Loucy (cell line): ENCODE data around the gene PCLO.

Source experiments
- H2AFZ ChIP-seq: fragments of 200-600 bp; sonication (generic); 2 replicates; pipeline ENCODE4 v1.6.0; 2016; ENCODE audit warnings: antibody characterized with exemption, mild to moderate bottlenecking, low read length, moderate library complexity
- H3F3A ChIP-seq: fragments of 200-600 bp; 2 replicates; pipeline ENCODE4 v1.6.0; 2016; ENCODE audit warnings: antibody characterized with exemption, low read depth, mild to moderate bottlenecking
- H3K27me3 ChIP-seq: fragments of 200-600 bp; sonication (generic); 2 replicates; pipeline ENCODE4 v1.6.1; 2014; ENCODE audit warnings: low read length, mild to moderate bottlenecking; ENCODE audit not compliant: insufficient read depth, poor library complexity, severe bottlenecking
- H3K36me3 ChIP-seq: fragments of 200-600 bp; sonication (generic); 2 replicates; pipeline ENCODE4 v1.6.1; 2016; ENCODE audit warnings: low read length; ENCODE audit not compliant: insufficient read depth
- H3K4me1 ChIP-seq: fragments of 200-600 bp; sonication (generic); 2 replicates; pipeline ENCODE4 v1.5.1; 2014; ENCODE audit warnings: low read length, mild to moderate bottlenecking; ENCODE audit not compliant: insufficient read depth, poor library complexity, severe bottlenecking
- H3K4me2 ChIP-seq: fragments of 200-600 bp; sonication (generic); 2 replicates; pipeline ENCODE4 v1.6.0; 2014; ENCODE audit warnings: antibody characterized with exemption, low read length, low read depth, mild to moderate bottlenecking; ENCODE audit not compliant: poor library complexity, severe bottlenecking
- H3K4me3 ChIP-seq: fragments of 200-600 bp; sonication (generic); 2 replicates; pipeline ENCODE4 v1.5.1; 2014; ENCODE audit warnings: low read length, mild to moderate bottlenecking, mixed read lengths; ENCODE audit not compliant: poor library complexity, severe bottlenecking
- H3K79me2 ChIP-seq: fragments of 200-600 bp; sonication (generic); 2 replicates; pipeline ENCODE4 v1.6.1; 2014; ENCODE audit warnings: low read length; ENCODE audit not compliant: insufficient read depth
- H3K9ac ChIP-seq: fragments of 200-600 bp; sonication (generic); 2 replicates; pipeline ENCODE4 v1.6.0; 2014; ENCODE audit warnings: mild to moderate bottlenecking, low read depth, low read length, moderate library complexity; ENCODE audit not compliant: poor library complexity, severe bottlenecking
- H3K9me2 ChIP-seq: fragments of 200-600 bp; sonication (generic); replicated peaks from 2 replicates; pipeline ENCODE4 v1.6.1; 2016; ENCODE audit warnings: low read depth, low read length, mixed read lengths
- H3K9me3 ChIP-seq: fragments of 200-600 bp; sonication (generic); 2 replicates; pipeline ENCODE4 v1.6.1; 2014; ENCODE audit warnings: mild to moderate bottlenecking, antibody characterized with exemption, low read length, low read depth; ENCODE audit not compliant: insufficient read depth
- H4K20me1 ChIP-seq: fragments of 200-600 bp; sonication (generic); 2 replicates; pipeline ENCODE4 v1.6.0; 2014; ENCODE audit warnings: antibody characterized with exemption, low read length, mild to moderate bottlenecking; ENCODE audit not compliant: insufficient read depth, poor library complexity, severe bottlenecking
- CTCF ChIP-seq: fragments of 200-600 bp; sonication (generic); conservative IDR thresholded peaks from 2 replicates; pipeline ENCODE4 v1.5.1; 2014; ENCODE audit warnings: mild to moderate bottlenecking, antibody characterized with exemption, low read length
- EZH2phosphoT487 ChIP-seq: fragments of 200-600 bp; IDR thresholded peaks from 2 replicates; pipeline ENCODE4 v1.6.1; 2018; ENCODE audit warnings: antibody characterized with exemption, mild to moderate bottlenecking, moderate library complexity, borderline replicate concordance

The PCLO gene

DNA sequence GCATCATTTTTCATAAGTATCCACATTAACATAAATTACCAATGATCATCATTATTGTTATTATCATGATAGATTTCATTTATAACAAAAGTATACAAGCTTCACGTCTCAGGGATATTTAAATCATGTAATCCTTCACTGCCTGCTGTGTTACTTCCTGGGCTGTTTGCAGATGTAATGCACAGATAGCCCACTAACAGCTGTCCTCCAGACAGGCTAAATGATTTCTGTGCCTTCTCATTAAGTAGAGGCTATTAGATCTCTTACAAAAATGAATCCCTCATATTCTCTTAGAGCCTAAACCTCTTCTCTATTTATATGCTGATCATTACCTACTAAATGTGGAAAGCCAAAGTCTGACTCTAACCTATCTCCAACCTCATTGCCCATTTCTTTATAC, 9.3 kb downstream of the PCLO start:
- Histone ChIP-seq H3K4me2 (no peak overlapping the region), H3K36me3 (no peaks in the 10 kb centered on the region), H3K9ac (no peak overlapping the region), H3K9me3 (no peaks in the 10 kb centered on the region), H3K4me1 (no peaks in the 10 kb centered on the region), H3K9me2 (no peaks in the 10 kb centered on the region), H3F3A (no peaks in the 10 kb centered on the region), H2AFZ (no peak overlapping the region), H3K79me2 (no peaks in the 10 kb centered on the region), H3K27me3 (no peaks in the 10 kb centered on the region), H4K20me1 (no peaks in the 10 kb centered on the region), H3K4me3 (no peak overlapping the region)
- TF ChIP-seq EZH2phosphoT487: no peak
- no peak for TF ChIP-seq CTCF

DNA sequence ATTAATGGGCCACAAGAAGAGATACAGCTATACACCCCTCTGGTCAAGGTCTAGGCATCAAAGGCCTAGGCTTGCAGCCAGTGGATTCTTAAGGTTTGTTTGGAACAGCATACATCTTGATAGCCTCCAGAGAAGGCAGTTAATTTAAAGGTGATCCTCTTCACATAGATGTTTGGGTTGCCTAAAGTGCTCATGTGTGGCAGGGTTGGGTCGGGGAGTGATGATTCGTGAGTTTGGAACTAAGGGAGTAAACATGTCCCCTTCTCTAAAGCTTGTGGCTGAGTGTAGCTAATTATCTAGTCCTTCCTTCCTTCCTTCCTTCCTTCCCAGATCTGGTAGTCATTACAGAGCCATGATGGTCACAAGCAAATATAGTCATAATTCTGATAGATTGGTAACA, 12.4 kb downstream of the PCLO start:
- no peaks in the 10 kb centered on the region for H3K9me2 ChIP-seq
- no peaks in the 10 kb centered on the region for H3K9me3 ChIP-seq
- TF ChIP-seq CTCF: no peak
- TF ChIP-seq EZH2phosphoT487: no peak
- H3F3A ChIP-seq: no peaks in the 10 kb centered on the region
- H3K4me2 ChIP-seq: no peak overlapping the region
- H3K79me2 ChIP-seq: no peaks in the 10 kb centered on the region
- no peak overlapping the region for H3K4me3 ChIP-seq
- no peaks in the 10 kb centered on the region for H3K4me1 ChIP-seq
- H3K9ac ChIP-seq: no peak overlapping the region
- no peak overlapping the region for H2AFZ ChIP-seq
- no peaks in the 10 kb centered on the region for H3K36me3 ChIP-seq
- H4K20me1 ChIP-seq: no peaks in the 10 kb centered on the region
- H3K27me3 ChIP-seq: no peaks in the 10 kb centered on the region

DNA sequence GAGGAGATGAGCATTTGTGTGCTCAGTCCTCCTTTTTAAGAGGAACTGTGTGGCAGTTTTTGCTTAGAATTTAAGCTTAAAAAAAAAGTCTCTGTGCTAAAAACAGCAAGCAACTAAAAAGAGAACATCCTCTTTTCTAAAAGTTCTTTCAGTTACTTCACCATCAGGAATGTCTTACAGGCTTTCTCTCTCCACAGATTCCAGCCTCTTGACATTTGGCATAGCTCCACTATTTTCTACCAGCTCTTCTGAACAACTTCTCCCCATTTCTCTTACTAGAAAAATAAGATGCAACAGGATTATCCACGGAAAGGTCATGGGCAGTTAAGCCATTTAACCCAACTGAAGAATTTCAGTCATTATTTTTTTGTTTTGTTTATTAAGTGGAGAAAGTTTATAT, 13.2 kb downstream of the PCLO start:
- Histone ChIP-seq H3K27me3 (no peaks in the 10 kb centered on the region), H4K20me1 (no peaks in the 10 kb centered on the region), H3K9me3 (no peaks in the 10 kb centered on the region), H3K4me3 (no peak overlapping the region), H3K4me1 (no peaks in the 10 kb centered on the region), H3K9ac (no peak overlapping the region), H3K9me2 (no peaks in the 10 kb centered on the region), H3K4me2 (no peak overlapping the region), H2AFZ (no peak overlapping the region), H3K36me3 (no peaks in the 10 kb centered on the region), H3K79me2 (no peaks in the 10 kb centered on the region), H3F3A (no peaks in the 10 kb centered on the region)
- TF ChIP-seq CTCF: no peak
- no peak for TF ChIP-seq EZH2phosphoT487
